ENCODE measurements around the gene CFAP65.
A peak's percentile ranks its signal among the peaks of the same experiment; 100 is the strongest.

CFAP65 gene

GRCh38 chr2:219081096-219081495, 39.8 kb upstream of the CFAP65 start:
- H3K9me3 ChIP-seq (ENCODE audit: control insufficient read depth in 2 of 2, low read length in 2 of 2): no peaks in the 10 kb centered on the region
- no peak overlapping the region for H3K4me3 ChIP-seq (ENCODE audit: low read length in 2 of 2)

GRCh38 chr2:219079417-219079816, 38.1 kb upstream of the CFAP65 start:
- Histone ChIP-seq H3K27me3 (ENCODE audit: control insufficient read depth in 2 of 2, insufficient read depth in 2 of 2, low read length in 2 of 2) (no peaks in the 10 kb centered on the region), H3K4me1 (ENCODE audit: control insufficient read depth in 2 of 2, insufficient read depth in 2 of 2, low read length in 2 of 2) (peaks cover 42 to 47% of the 10 kb centered on the region in 2 donors), H3K27ac (ENCODE audit: low read depth in 2 of 2, low read length in 2 of 2) (peak overlapping the region; percentile 94 to 98), H3K4me3 (ENCODE audit: low read length in 2 of 2) (peak overlapping the region in 1 of 2 donors; percentile 34), H3K9me3 (ENCODE audit: control insufficient read depth in 2 of 2, low read length in 2 of 2) (no peaks in the 10 kb centered on the region), H3K9ac (ENCODE audit: low read depth in 1 of 2, low read length in 2 of 2) (peak overlapping the region; percentile 55 to 56), H3K36me3 (ENCODE audit: control insufficient read depth in 2 of 2, insufficient read depth in 2 of 2, low read length in 2 of 2) (peaks cover 24 to 35% of the 10 kb centered on the region in 2 donors)

More at GRCh38 chr2:219081096-219081495, 39.8 kb upstream of the CFAP65 start:
- Histone ChIP-seq H3K27ac (ENCODE audit: low read depth in 2 of 2, low read length in 2 of 2) (peak overlapping the region; percentile 89 to 96), H3K27me3 (ENCODE audit: control insufficient read depth in 2 of 2, insufficient read depth in 2 of 2, low read length in 2 of 2) (no peaks in the 10 kb centered on the region), H3K9ac (ENCODE audit: low read depth in 1 of 2, low read length in 2 of 2) (no peak overlapping the region), H3K36me3 (ENCODE audit: control insufficient read depth in 2 of 2, insufficient read depth in 2 of 2, low read length in 2 of 2) (peaks cover 13 to 19% of the 10 kb centered on the region in 2 donors), H3K4me1 (ENCODE audit: control insufficient read depth in 2 of 2, insufficient read depth in 2 of 2, low read length in 2 of 2) (peaks cover 42 to 47% of the 10 kb centered on the region in 2 donors)

GRCh38 chr2:219078951-219079350, 37.6 kb upstream of the CFAP65 start:
- Histone ChIP-seq H3K36me3 (ENCODE audit: control insufficient read depth in 2 of 2, insufficient read depth in 2 of 2, low read length in 2 of 2) (peaks cover 24 to 35% of the 10 kb centered on the region in 2 donors), H3K9ac (ENCODE audit: low read depth in 1 of 2, low read length in 2 of 2) (peak overlapping the region; percentile 49 to 56), H3K4me1 (ENCODE audit: control insufficient read depth in 2 of 2, insufficient read depth in 2 of 2, low read length in 2 of 2) (peaks cover 42 to 47% of the 10 kb centered on the region in 2 donors), H3K4me3 (ENCODE audit: low read length in 2 of 2) (peak overlapping the region in 1 of 2 donors; percentile 14), H3K9me3 (ENCODE audit: control insufficient read depth in 2 of 2, low read length in 2 of 2) (no peaks in the 10 kb centered on the region), H3K27me3 (ENCODE audit: control insufficient read depth in 2 of 2, insufficient read depth in 2 of 2, low read length in 2 of 2) (no peaks in the 10 kb centered on the region), H3K27ac (ENCODE audit: low read depth in 2 of 2, low read length in 2 of 2) (peak overlapping the region; percentile 94 to 98)

- H3K36me3 ChIP-seq (ENCODE audit: control insufficient read depth in 2 of 2, insufficient read depth in 2 of 2, low read length in 2 of 2): peaks cover 24 to 36% of the 10 kb centered on the region in 2 donors
These were observed 36.8 kb upstream of the CFAP65 start for GRCh38 chr2:219078126-219078525.

GRCh38 chr2:219076253-219076652, 34.9 kb upstream of the CFAP65 start:
- Histone ChIP-seq H3K4me3 (ENCODE audit: low read length in 2 of 2) (no peak overlapping the region), H3K27ac (ENCODE audit: low read depth in 2 of 2, low read length in 2 of 2) (no peak overlapping the region), H3K9me3 (ENCODE audit: control insufficient read depth in 2 of 2, low read length in 2 of 2) (no peaks in the 10 kb centered on the region), H3K36me3 (ENCODE audit: control insufficient read depth in 2 of 2, insufficient read depth in 2 of 2, low read length in 2 of 2) (peaks cover 24 to 36% of the 10 kb centered on the region in 2 donors), H3K9ac (ENCODE audit: low read depth in 1 of 2, low read length in 2 of 2) (no peak overlapping the region), H3K27me3 (ENCODE audit: control insufficient read depth in 2 of 2, insufficient read depth in 2 of 2, low read length in 2 of 2) (no peaks in the 10 kb centered on the region), H3K4me1 (ENCODE audit: control insufficient read depth in 2 of 2, insufficient read depth in 2 of 2, low read length in 2 of 2) (peaks cover 40 to 52% of the 10 kb centered on the region in 2 donors)

More at GRCh38 chr2:219078126-219078525, 36.8 kb upstream of the CFAP65 start:
- Histone ChIP-seq H3K9me3 (ENCODE audit: control insufficient read depth in 2 of 2, low read length in 2 of 2) (no peaks in the 10 kb centered on the region), H3K4me3 (ENCODE audit: low read length in 2 of 2) (no peak overlapping the region), H3K27me3 (ENCODE audit: control insufficient read depth in 2 of 2, insufficient read depth in 2 of 2, low read length in 2 of 2) (no peaks in the 10 kb centered on the region), H3K9ac (ENCODE audit: low read depth in 1 of 2, low read length in 2 of 2) (no peak overlapping the region), H3K27ac (ENCODE audit: low read depth in 2 of 2, low read length in 2 of 2) (peak overlapping the region; percentile 94 to 98), H3K4me1 (ENCODE audit: control insufficient read depth in 2 of 2, insufficient read depth in 2 of 2, low read length in 2 of 2) (peaks cover 44 to 50% of the 10 kb centered on the region in 2 donors)

GRCh38 chr2:219073413-219074129, 32.3 kb upstream of the CFAP65 start:
- no peaks in the 10 kb centered on the region for H3K9me3 ChIP-seq (ENCODE audit: control insufficient read depth in 2 of 2, low read length in 2 of 2)
- no peak overlapping the region for H3K9ac ChIP-seq (ENCODE audit: low read depth in 1 of 2, low read length in 2 of 2)
- no peak overlapping the region for H3K4me3 ChIP-seq (ENCODE audit: low read length in 2 of 2)
- no peaks in the 10 kb centered on the region for H3K27me3 ChIP-seq (ENCODE audit: control insufficient read depth in 2 of 2, insufficient read depth in 2 of 2, low read length in 2 of 2)
- H3K4me1 ChIP-seq (ENCODE audit: control insufficient read depth in 2 of 2, insufficient read depth in 2 of 2, low read length in 2 of 2): peaks cover 27 to 37% of the 10 kb centered on the region in 2 donors
- H3K27ac ChIP-seq (ENCODE audit: low read depth in 2 of 2, low read length in 2 of 2): peak overlapping the region; percentile 5 to 13
- peaks cover 24 to 36% of the 10 kb centered on the region in 2 donors for H3K36me3 ChIP-seq (ENCODE audit: control insufficient read depth in 2 of 2, insufficient read depth in 2 of 2, low read length in 2 of 2)

GRCh38 chr2:219072741-219073250, 31.5 kb upstream of the CFAP65 start:
- H3K27me3 ChIP-seq (ENCODE audit: control insufficient read depth in 2 of 2, insufficient read depth in 2 of 2, low read length in 2 of 2): no peaks in the 10 kb centered on the region
- no peaks in the 10 kb centered on the region for H3K9me3 ChIP-seq (ENCODE audit: control insufficient read depth in 2 of 2, low read length in 2 of 2)
- H3K36me3 ChIP-seq (ENCODE audit: control insufficient read depth in 2 of 2, insufficient read depth in 2 of 2, low read length in 2 of 2): peaks cover 21 to 34% of the 10 kb centered on the region in 2 donors
- H3K4me3 ChIP-seq (ENCODE audit: low read length in 2 of 2): no peak overlapping the region
- H3K27ac ChIP-seq (ENCODE audit: low read depth in 2 of 2, low read length in 2 of 2): peak overlapping the region in 1 of 2 donors; percentile 13
- H3K9ac ChIP-seq (ENCODE audit: low read depth in 1 of 2, low read length in 2 of 2): peak overlapping the region in 1 of 2 donors; percentile 13
- H3K4me1 ChIP-seq (ENCODE audit: control insufficient read depth in 2 of 2, insufficient read depth in 2 of 2, low read length in 2 of 2): peaks cover 26 to 35% of the 10 kb centered on the region in 2 donors

- peaks cover 26 to 35% of the 10 kb centered on the region in 2 donors for H3K4me1 ChIP-seq (ENCODE audit: control insufficient read depth in 2 of 2, insufficient read depth in 2 of 2, low read length in 2 of 2)
- no peaks in the 10 kb centered on the region for H3K27me3 ChIP-seq (ENCODE audit: control insufficient read depth in 2 of 2, insufficient read depth in 2 of 2, low read length in 2 of 2)
- peaks cover 12 to 19% of the 10 kb centered on the region in 2 donors for H3K36me3 ChIP-seq (ENCODE audit: control insufficient read depth in 2 of 2, insufficient read depth in 2 of 2, low read length in 2 of 2)
- H3K9ac ChIP-seq (ENCODE audit: low read depth in 1 of 2, low read length in 2 of 2): peak overlapping the region; percentile 11 to 13
- no peaks in the 10 kb centered on the region for H3K9me3 ChIP-seq (ENCODE audit: control insufficient read depth in 2 of 2, low read length in 2 of 2)
- peak overlapping the region; percentile 24 to 38 for H3K4me3 ChIP-seq (ENCODE audit: low read length in 2 of 2)
- peak overlapping the region; percentile 72 to 90 for H3K27ac ChIP-seq (ENCODE audit: low read depth in 2 of 2, low read length in 2 of 2)
These were observed 30.0 kb upstream of the CFAP65 start for GRCh38 chr2:219071131-219071816.

- Histone ChIP-seq H3K9me3 (ENCODE audit: control insufficient read depth in 2 of 2, low read length in 2 of 2) (no peaks in the 10 kb centered on the region), H3K36me3 (ENCODE audit: control insufficient read depth in 2 of 2, insufficient read depth in 2 of 2, low read length in 2 of 2) (no peaks in the 10 kb centered on the region), H3K9ac (ENCODE audit: low read depth in 1 of 2, low read length in 2 of 2) (no peak overlapping the region), H3K4me1 (ENCODE audit: control insufficient read depth in 2 of 2, insufficient read depth in 2 of 2, low read length in 2 of 2) (peaks cover 4 to 6% of the 10 kb centered on the region in 2 donors), H3K27ac (ENCODE audit: low read depth in 2 of 2, low read length in 2 of 2) (no peak overlapping the region), H3K4me3 (ENCODE audit: low read length in 2 of 2) (no peak overlapping the region), H3K27me3 (ENCODE audit: control insufficient read depth in 2 of 2, insufficient read depth in 2 of 2, low read length in 2 of 2) (peaks cover 0 to 6% of the 10 kb centered on the region in 2 donors)
These were observed 24.2 kb upstream of the CFAP65 start for GRCh38 chr2:219065484-219065883.

- no peak overlapping the region for H3K27ac ChIP-seq (ENCODE audit: low read depth in 2 of 2, low read length in 2 of 2)
- peaks cover 8 to 9% of the 10 kb centered on the region in 2 donors for H3K27me3 ChIP-seq (ENCODE audit: control insufficient read depth in 2 of 2, insufficient read depth in 2 of 2, low read length in 2 of 2)
- H3K9ac ChIP-seq (ENCODE audit: low read depth in 1 of 2, low read length in 2 of 2): no peak overlapping the region
- H3K9me3 ChIP-seq (ENCODE audit: control insufficient read depth in 2 of 2, low read length in 2 of 2): no peaks in the 10 kb centered on the region
- no peak overlapping the region for H3K4me3 ChIP-seq (ENCODE audit: low read length in 2 of 2)
- peaks cover 13 to 18% of the 10 kb centered on the region in 2 donors for H3K4me1 ChIP-seq (ENCODE audit: control insufficient read depth in 2 of 2, insufficient read depth in 2 of 2, low read length in 2 of 2)
- H3K36me3 ChIP-seq (ENCODE audit: control insufficient read depth in 2 of 2, insufficient read depth in 2 of 2, low read length in 2 of 2): peaks cover under 1 to 2% of the 10 kb centered on the region in 2 donors
These were observed 20.8 kb upstream of the CFAP65 start for GRCh38 chr2:219062081-219062480.

Data from mucosa of rectum (tissue), 2 donors.